Measurements from ENCODE around the gene RHOF. TPM values are rescaled to one million over a fixed set of nuclear protein-coding genes. Genes with fewer than 3 reads are reported as not detected.
A peak's percentile ranks its signal among the peaks of the same experiment; 100 is the strongest.

RHOF gene
- total RNA-seq, 1 experiment from 2014 or later: 29.1 TPM

- Mint-ChIP-seq H3K4me1 (peaks cover 14 to 25% of the 10 kb centered on the region in 2 experiments), H3K36me3 (ENCODE audit: insufficient read depth in 1 of 3, low read depth in 3 of 3) (peaks cover 0 to 12% (median 0%) of the 10 kb centered on the region in 3 experiments; a peak in 3 of 7 replicates), H3K4me3 (no peak overlapping the region), H3K9me3 (no peaks in the 10 kb centered on the region), H3K27ac (peak overlapping the region; percentile 77 to 86 (median 83); a peak in 5 of 7 replicates), H3K27me3 (ENCODE audit: low read depth) (peaks cover 1% of the 10 kb centered on the region; the same call in 1 of the 2 replicates)
- Histone ChIP-seq H3K27ac (ENCODE audit: insufficient read length, low read depth, low read length) (no peak overlapping the region), H4K5ac (ENCODE audit: insufficient read length, low read depth, low read length) (no peak overlapping the region), H3K18ac (ENCODE audit: insufficient read length, low read depth, low read length) (no peak overlapping the region), H3K23ac (ENCODE audit: insufficient read length, low read depth, low read length) (no peak overlapping the region), H3K23me2 (ENCODE audit: insufficient read length, low read depth, low read length, poor library complexity, severe bottlenecking) (no peaks in the 10 kb centered on the region), H3K79me2 (ENCODE audit: insufficient read depth, low read length) (no peaks in the 10 kb centered on the region), H2AK5ac (ENCODE audit: insufficient read length, low read length) (no peak overlapping the region), H3K14ac (ENCODE audit: insufficient read depth, low read length) (no peak overlapping the region), H3K4me2 (ENCODE audit: insufficient read depth, insufficient read length, low read length) (no peak overlapping the region), H2AFZ (ENCODE audit: low read length) (no peak overlapping the region), H3K9ac (ENCODE audit: extremely low read depth, insufficient read length, low read length) (no peak overlapping the region), H2BK12ac (ENCODE audit: insufficient read length, low read depth, low read length) (no peak overlapping the region), H3K4ac (ENCODE audit: low read depth, low read length) (no peak overlapping the region), H2BK5ac (ENCODE audit: insufficient read length, low read length) (no peak overlapping the region), H4K91ac (ENCODE audit: insufficient read length, low read depth, low read length) (no peak overlapping the region), H3K27me3 (ENCODE audit: insufficient read depth, low read length) (no peaks in the 10 kb centered on the region), H2BK15ac (ENCODE audit: low read depth, low read length) (no peak overlapping the region), H3K9me3 (ENCODE audit: control insufficient read depth, low read depth, low read length) (no peaks in the 10 kb centered on the region), H3K56ac (ENCODE audit: insufficient read length, low read depth, low read length) (no peak overlapping the region), H2BK120ac (ENCODE audit: low read depth, low read length, poor library complexity, severe bottlenecking) (no peak overlapping the region), H4K8ac (replicated peaks; ENCODE audit: insufficient read length, low read depth, low read length) (no peak overlapping the region), H3T11ph (ENCODE audit: low read length) (no peak overlapping the region), H4K20me1 (ENCODE audit: control insufficient read depth, insufficient read depth, insufficient read length) (peaks cover 3% of the 10 kb centered on the region), H3K79me1 (ENCODE audit: insufficient read depth, low read depth, low read length, poor library complexity, severe bottlenecking) (no peaks in the 10 kb centered on the region), H2BK20ac (ENCODE audit: low read depth, low read length, poor library complexity, severe bottlenecking) (no peak overlapping the region), H3K4me1 (ENCODE audit: insufficient read depth, low read length) (no peaks in the 10 kb centered on the region)
- TF ChIP-seq, protein P1, sequence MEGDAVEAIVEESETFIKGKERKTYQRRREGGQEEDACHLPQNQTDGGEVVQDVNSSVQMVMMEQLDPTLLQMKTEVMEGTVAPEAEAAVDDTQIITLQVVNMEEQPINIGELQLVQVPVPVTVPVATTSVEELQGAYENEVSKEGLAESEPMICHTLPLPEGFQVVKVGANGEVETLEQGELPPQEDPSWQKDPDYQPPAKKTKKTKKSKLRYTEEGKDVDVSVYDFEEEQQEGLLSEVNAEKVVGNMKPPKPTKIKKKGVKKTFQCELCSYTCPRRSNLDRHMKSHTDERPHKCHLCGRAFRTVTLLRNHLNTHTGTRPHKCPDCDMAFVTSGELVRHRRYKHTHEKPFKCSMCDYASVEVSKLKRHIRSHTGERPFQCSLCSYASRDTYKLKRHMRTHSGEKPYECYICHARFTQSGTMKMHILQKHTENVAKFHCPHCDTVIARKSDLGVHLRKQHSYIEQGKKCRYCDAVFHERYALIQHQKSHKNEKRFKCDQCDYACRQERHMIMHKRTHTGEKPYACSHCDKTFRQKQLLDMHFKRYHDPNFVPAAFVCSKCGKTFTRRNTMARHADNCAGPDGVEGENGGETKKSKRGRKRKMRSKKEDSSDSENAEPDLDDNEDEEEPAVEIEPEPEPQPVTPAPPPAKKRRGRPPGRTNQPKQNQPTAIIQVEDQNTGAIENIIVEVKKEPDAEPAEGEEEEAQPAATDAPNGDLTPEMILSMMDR (conservative IDR thresholded peaks at IDR 0.05): no peak
- no CpG with 5 or more reads among the region's 11 CpGs for WGBS (ENCODE audit: extremely low coverage, insufficient read length, low lambda C conversion rate)
- DNase-seq: no peak
These were observed 23.6 kb downstream of the RHOF start for GRCh38 chr12:121769831-121770301.
